Stimulated activated CD8-positive, alpha-beta memory T cell treated with anti-CD3 and anti-CD28 coated beads, Interleukin-7, amount 100 ng/mL, for 4 hours (primary cell): Measurements from ENCODE around the gene SPIRE2.
"Not testable (repeated sequence)": the region's sequence is repeated elsewhere in the genome, so short reads cannot be mapped to it uniquely, and the experiment has no call there.

Experiments
- DNase-seq, 2 donors: peaks; one replicate each; pipeline ENCODE4 v3.0.0-alpha.2; 2020; ENCODE audit warnings: low read depth in 2 of 2

SPIRE2 gene

GRCh38 chr16:89806589-89807193 lies 21.6 kb upstream of the SPIRE2 start:
- not testable (repeated sequence) for DNase-seq

- DNase-seq: no peak
Observed at GRCh38 chr16:89808475-89808874, 19.8 kb upstream of the SPIRE2 start.

- DNase-seq: no peak
Observed at GRCh38 chr16:89811321-89811720, 17.0 kb upstream of the SPIRE2 start.

GRCh38 chr16:89815639-89816348 lies 12.5 kb upstream of the SPIRE2 start:
- no peak for DNase-seq

GRCh38 chr16:89818851-89819403 lies 9.3 kb upstream of the SPIRE2 start:
- not testable (repeated sequence) for DNase-seq

- DNase-seq: not testable (repeated sequence)
Observed at GRCh38 chr16:89819448-89819847, 8.8 kb upstream of the SPIRE2 start.

- peak; percentile 38 to 40 for DNase-seq
Observed at GRCh38 chr16:89821438-89822187, 6.7 kb upstream of the SPIRE2 start.

- no peak for DNase-seq
Observed at GRCh38 chr16:89822188-89823086, 5.8 kb upstream of the SPIRE2 start.

GRCh38 chr16:89823087-89823823 lies 5.0 kb upstream of the SPIRE2 start:
- no peak for DNase-seq

- DNase-seq: not testable (repeated sequence)
Observed at GRCh38 chr16:89823824-89824148, 4.5 kb upstream of the SPIRE2 start.

- DNase-seq: no peak
Observed at GRCh38 chr16:89826531-89827382, 1.5 kb upstream of the SPIRE2 start.

- DNase-seq: no peak
Observed at GRCh38 chr16:89827383-89828198, 684 bp upstream of the SPIRE2 start.

GRCh38 chr16:89828870-89829629 lies 775 bp downstream of the SPIRE2 start:
- no peak for DNase-seq

GRCh38 chr16:89829630-89830437 lies 1.6 kb downstream of the SPIRE2 start:
- DNase-seq: no peak

GRCh38 chr16:89831810-89832328 lies 3.6 kb downstream of the SPIRE2 start:
- DNase-seq: no peak

- not testable (repeated sequence) for DNase-seq
Observed at GRCh38 chr16:89833664-89834363, 5.5 kb downstream of the SPIRE2 start.
